ENCODE data around the gene ARMC9.

ARMC9 gene

DNA sequence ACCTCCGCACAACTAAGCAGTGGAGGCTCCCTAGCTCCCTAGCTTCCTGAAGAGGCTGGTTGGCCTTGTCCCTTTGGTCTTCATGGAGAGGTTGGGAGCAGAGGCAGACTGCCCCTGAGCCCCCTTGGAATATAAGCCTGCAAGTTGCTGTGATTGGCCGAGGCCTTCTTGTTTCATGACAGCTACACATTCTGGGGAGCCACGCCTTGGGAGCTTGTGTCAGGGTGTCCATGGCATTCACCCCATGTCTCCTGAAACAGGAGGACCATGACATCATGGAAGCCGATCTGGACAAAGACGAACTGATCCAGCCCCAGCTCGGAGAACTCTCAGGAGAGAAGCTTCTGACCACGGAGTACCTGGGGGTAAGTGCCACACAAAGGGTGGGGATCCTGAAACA is 133.1 kb downstream of the ARMC9 start:
- Histone ChIP-seq H3K4me3 (no peak overlapping the region), H3K27ac (no peak overlapping the region)
- no peak for TF ChIP-seq CTCF (IDR thresholded peaks at IDR 0.05)
- DNase-seq (ENCODE audit: low spot score): no peak

GRCh38 chr2:231332388-231332787 is 134.0 kb downstream of the ARMC9 start:
- Histone ChIP-seq H3K4me3 (no peak overlapping the region), H3K27ac (no peak overlapping the region)
- TF ChIP-seq CTCF (IDR thresholded peaks at IDR 0.05): no peak
- DNase-seq (ENCODE audit: low spot score): no peak

GRCh38 chr2:231332872-231333500 is 134.6 kb downstream of the ARMC9 start:
- no peak for DNase-seq (ENCODE audit: low spot score)
- TF ChIP-seq CTCF (IDR thresholded peaks at IDR 0.05): no peak
- Histone ChIP-seq H3K4me3 (no peak overlapping the region), H3K27ac (no peak overlapping the region)

DNA sequence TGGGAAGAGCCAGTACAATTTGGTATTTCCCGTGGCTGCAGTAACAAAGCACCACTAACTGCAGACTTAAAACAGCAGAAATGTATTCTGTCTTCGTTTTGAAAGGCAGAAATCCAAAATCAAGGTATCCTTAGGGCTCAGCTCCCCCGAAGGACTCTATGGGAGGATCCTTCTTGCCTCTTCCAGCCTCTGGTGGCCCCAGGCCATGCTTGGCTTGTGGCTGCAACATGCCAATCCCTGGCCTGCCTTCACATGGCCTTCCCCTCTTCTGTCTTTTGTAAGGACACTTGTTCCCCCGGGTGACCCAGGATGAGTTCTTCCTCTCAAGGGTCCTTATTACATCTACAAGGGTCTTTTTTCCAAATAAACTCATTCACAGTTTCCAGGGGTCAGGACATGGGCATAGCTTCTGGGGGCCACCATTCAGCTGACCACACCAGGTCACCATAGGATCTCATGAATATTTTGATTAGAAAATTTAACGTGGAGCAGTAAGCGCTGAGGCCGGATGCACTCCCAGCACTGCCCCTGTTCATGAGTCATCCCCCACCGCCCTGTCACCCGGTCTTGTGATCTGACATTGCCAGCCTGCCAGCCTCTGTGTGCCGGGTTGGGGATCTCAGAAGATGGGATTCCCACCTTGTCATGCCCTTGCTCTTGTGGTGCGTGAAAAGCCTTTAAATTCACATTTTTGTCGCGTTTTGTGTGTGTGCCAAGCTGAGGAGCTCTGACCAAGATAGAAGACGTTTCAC is 135.9 kb downstream of the ARMC9 start:
- Histone ChIP-seq H3K4me3 (no peak overlapping the region), H3K27ac (no peak overlapping the region)
- DNase-seq (ENCODE audit: low spot score): no peak
- no peak for TF ChIP-seq CTCF (IDR thresholded peaks at IDR 0.05)

- H3K27ac ChIP-seq: no peak overlapping the region
- H3K4me3 ChIP-seq: no peak overlapping the region
- DNase-seq (ENCODE audit: low spot score): no peak
- no peak for TF ChIP-seq CTCF (IDR thresholded peaks at IDR 0.05)
Measured at GRCh38 chr2:231334981-231335380, 136.6 kb downstream of the ARMC9 start.

DNA sequence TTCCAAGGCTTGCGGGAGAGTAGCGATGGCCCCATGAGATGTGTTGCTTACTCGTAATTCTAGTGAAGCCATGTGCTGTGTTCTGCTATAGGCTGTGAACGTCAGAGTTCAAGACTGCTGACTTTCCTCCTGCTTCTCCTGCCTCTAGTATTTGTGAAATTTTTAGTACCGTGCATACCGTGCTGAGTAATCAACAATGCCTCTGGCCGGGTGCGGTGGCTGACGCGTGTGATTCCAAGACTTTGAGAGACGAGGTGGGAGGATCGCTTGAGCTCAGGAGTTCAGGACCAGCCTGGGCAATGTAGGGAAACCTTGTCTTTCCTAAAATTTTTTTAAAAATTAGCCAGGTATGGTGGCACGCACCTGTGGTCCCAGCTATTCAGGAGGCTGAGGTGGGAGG is 137.2 kb downstream of the ARMC9 start:
- Histone ChIP-seq H3K27ac (no peak overlapping the region), H3K4me3 (no peak overlapping the region)
- TF ChIP-seq CTCF (IDR thresholded peaks at IDR 0.05): no peak
- no peak for DNase-seq (ENCODE audit: low spot score)

DNA sequence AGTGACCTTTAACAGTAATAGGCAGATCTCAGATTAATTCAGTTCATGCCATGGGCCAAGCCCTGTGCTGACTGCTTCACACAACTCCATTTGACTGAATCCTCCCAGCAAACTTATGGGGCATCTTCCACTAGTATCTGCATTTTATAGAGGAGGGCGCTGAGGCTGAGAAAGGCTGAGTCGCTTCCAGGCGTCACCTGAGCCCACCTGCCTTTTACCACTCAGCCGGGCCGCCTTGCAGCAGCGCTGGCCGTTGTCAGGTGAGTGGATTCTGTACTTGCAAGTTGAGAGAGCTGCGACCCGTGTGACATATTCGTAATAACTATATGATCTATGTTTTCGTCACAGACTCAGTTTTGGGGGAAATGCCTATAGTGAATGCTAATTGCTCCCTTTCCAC is 137.8 kb downstream of the ARMC9 start:
- no peak overlapping the region for H3K4me3 ChIP-seq
- no peak for TF ChIP-seq CTCF (IDR thresholded peaks at IDR 0.05)
- H3K27ac ChIP-seq: no peak overlapping the region
- DNase-seq (ENCODE audit: low spot score): peak; percentile 52

Measured in coronary artery (tissue), 2 donors.